Upper lobe of left lung (tissue), 6 donors: Measurements from ENCODE around the gene ONECUT1. TPM values are rescaled to one million over a fixed set of nuclear protein-coding genes. Genes with fewer than 3 reads are reported as not detected.

ENCODE experiments used
- ATAC-seq, 2 donors: fragments of 200-7000 bp; cut with Tn5 transposase; one replicate each; pipeline ENCODE4 v1.9.1; 2022; ENCODE audit warnings: mild to moderate bottlenecking in 2 of 2, moderate library complexity in 2 of 2; ENCODE audit not compliant: low FRiP score in 2 of 2
- DNase-seq, 2 donors: peaks; one replicate each; pipeline ENCODE4 v3.0.0-alpha.2; 2019 to 2020
- H3K27ac ChIP-seq, 4 donors: fragments of 200-600 bp; sonication (generic); one replicate each; pipeline ENCODE4 v1.5.1; 2016 to 2019
- H3K27me3 ChIP-seq, 4 donors: fragments of 200-600 bp; sonication (generic); one replicate each; pipeline ENCODE4 v1.5.1; 2017 to 2019
- H3K36me3 ChIP-seq, 4 donors: fragments of 200-600 bp; sonication (generic); one replicate each; pipeline ENCODE4 v1.5.1; 2016 to 2019
- H3K4me1 ChIP-seq, 4 donors: fragments of 200-600 bp; sonication (generic); one replicate each; pipeline ENCODE4 v1.5.1; 2018 to 2019
- H3K4me3 ChIP-seq, 4 donors: fragments of 200-600 bp; sonication (generic); one replicate each; pipeline ENCODE4 v1.5.1; 2017 to 2019; ENCODE audit warnings: mild to moderate bottlenecking in 2 of 4, moderate library complexity in 1 of 4
- H3K9me3 ChIP-seq, 4 donors: fragments of 200-600 bp; sonication (generic); one replicate each; pipeline ENCODE4 v1.5.1; 2018 to 2019
- CTCF ChIP-seq, 6 experiments: fragments of 450-650 bp in 4 of 6; fragments of 200-600 bp in 2 of 6; sonication (generic) in 2 of 6; IDR thresholded peaks; one replicate each; pipeline ENCODE4 v1.5.1; 2016 to 2019; ENCODE audit warnings: antibody characterized with exemption in 6 of 6
- EP300 ChIP-seq, 4 donors: sonication (generic); formaldehyde crosslinking; IDR thresholded peaks; one replicate each; pipeline ENCODE4 v1.5.1; 2017; ENCODE audit warnings: antibody characterized with exemption in 4 of 4, control low read depth in 2 of 4
- POLR2A ChIP-seq, 4 donors: fragments of 450-650 bp; IDR thresholded peaks; one replicate each; pipeline ENCODE4 v1.5.1; 2016 to 2017; ENCODE audit warnings: antibody characterized with exemption in 4 of 4, mild to moderate bottlenecking in 2 of 4
- POLR2AphosphoS5 ChIP-seq, 2 donors: sonication (generic); formaldehyde crosslinking; IDR thresholded peaks; one replicate each; pipeline ENCODE4 v1.5.1; 2017; ENCODE audit warnings: antibody characterized with exemption in 2 of 2
- WGBS, 2 donors: methylation state at CpG; one replicate each; pipeline ENCODE4 v1.1.5; 2017 to 2018; 5-methylcytosine and 5-hydroxymethylcytosine counted together
- total RNA-seq, 6 donors: library from RNA; depleted of rRNA in 4 of 6; stranded (reverse); fragments of >200 nt in 4 of 6; gene quantifications; one replicate each; pipeline versions ENCODE4 v1.1.0 to v1.2.1, GENCODE V29; 2016 to 2021
- donor health status: DM: no; HTN: no; CAD: no; lungs with moderate emphysema.
- donor health status: DM: no; HTN: yes; CAD: no; lungs with severe emphysema.

Gene ONECUT1
- total RNA-seq, 6 donors from 2014 or later, result 0.17 TPM; not detected in 5

DNA sequence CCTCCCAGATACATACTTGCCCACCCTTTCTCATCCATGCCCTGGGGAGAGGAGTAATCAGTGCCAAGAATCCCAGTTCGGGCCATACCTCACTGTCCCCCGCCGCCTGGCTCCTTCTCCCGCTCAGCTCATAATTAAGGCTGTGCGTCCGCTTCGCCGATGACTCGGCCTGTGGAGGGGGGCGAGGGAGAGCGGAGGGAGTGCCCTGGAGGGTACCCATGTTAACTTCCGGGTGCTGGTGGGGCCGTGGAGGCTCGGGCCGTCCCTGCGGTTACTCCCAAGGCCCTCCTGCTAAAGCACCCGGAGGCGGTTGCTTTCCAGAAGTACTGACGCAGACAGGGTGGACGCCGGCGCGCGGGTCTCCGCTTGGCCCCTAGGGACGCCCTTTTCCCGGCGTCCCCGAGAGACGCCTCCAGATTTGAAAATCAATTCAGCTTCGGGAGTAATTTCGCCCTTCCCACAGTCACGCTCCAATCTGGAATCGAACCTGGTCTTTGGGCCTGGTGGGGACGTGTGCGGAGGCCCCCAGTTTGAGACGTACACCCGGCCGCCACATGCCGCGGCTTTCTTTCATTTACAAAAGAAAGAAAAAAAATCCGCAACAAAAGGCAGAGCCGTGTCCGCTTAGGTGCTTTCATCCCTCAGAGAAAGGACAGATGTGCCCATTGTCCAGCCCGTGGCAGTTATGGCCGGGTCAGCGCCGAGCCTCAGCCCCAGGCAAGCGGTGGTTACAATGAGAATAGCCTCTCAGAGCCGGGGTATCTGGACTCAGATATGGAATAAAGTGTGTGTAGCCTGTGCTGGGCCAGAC lies 1.0 kb upstream of the ONECUT1 start:
- DNase-seq (peak in 1 of 2 donors; percentile 82), ATAC-seq (peak in 1 of 2 donors; percentile 25)
- no peaks in the 10 kb centered on the region for H3K36me3 ChIP-seq
- WGBS, 2 donors, result 15 to 27% methylated on average over 9 to 50 of the region's 50 CpGs
- H3K4me1 ChIP-seq, result peaks cover 24 to 55% (median 27%) of the 10 kb centered on the region in 4 donors
- H3K27ac ChIP-seq, result no peak overlapping the region
- peaks cover 2 to 76% (median 40%) of the 10 kb centered on the region in 4 donors for H3K27me3 ChIP-seq
- H3K4me3 ChIP-seq, result peak overlapping the region in 3 of 4 donors; percentile 40 to 51 (median 50)
- TF ChIP-seq EP300 (IDR thresholded peaks at IDR 0.05) (no peak), POLR2AphosphoS5 (IDR thresholded peaks at IDR 0.05) (no peak), POLR2A (IDR thresholded peaks at IDR 0.05) (no peak), CTCF (IDR thresholded peaks at IDR 0.05) (no peak)
- no peaks in the 10 kb centered on the region for H3K9me3 ChIP-seq

DNA sequence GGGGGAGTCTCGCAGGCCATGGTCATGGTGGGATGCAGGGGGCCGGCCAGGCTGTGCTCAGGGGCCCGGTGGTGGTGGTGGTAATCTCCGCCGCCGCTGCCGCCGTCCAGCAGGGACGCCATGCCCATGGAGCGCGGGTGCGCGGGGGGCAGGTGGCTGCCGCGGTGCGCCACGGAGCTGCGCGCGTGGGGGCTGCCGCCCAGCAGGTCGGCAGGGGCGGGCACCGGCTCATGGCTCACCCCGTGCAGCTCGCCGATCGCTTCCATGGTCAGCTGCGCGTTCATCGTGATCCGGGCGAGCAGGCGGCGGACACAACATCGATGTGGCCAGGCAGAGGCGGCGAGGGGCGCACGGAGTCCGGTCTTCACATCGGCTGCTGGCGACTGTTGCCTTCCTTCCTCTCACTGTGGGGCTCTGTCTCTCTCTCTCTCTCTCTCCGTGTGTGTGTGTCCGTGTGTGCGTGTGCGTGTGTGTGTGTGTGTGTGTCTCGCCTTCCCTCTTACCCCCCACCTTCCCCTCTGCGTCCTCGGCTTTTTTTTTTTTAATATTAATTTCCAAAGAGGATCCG lies 451 bp downstream of the ONECUT1 start:
- no peak overlapping the region for H3K27ac ChIP-seq
- ATAC-seq (no peak), DNase-seq (peak in 1 of 2 donors; percentile 77)
- peaks cover 4 to 76% (median 45%) of the 10 kb centered on the region in 4 donors for H3K27me3 ChIP-seq
- 0 to 2% methylated on average over 11 to 39 of the region's 51 CpGs for WGBS, 2 donors
- no peaks in the 10 kb centered on the region for H3K9me3 ChIP-seq
- H3K36me3 ChIP-seq, result no peaks in the 10 kb centered on the region
- H3K4me1 ChIP-seq, result peaks cover 29 to 64% (median 32%) of the 10 kb centered on the region in 4 donors
- peak overlapping the region in 3 of 4 donors; percentile 40 to 51 (median 50) for H3K4me3 ChIP-seq
- TF ChIP-seq POLR2AphosphoS5 (IDR thresholded peaks at IDR 0.05) (no peak), CTCF (IDR thresholded peaks at IDR 0.05) (no peak), POLR2A (IDR thresholded peaks at IDR 0.05) (no peak), EP300 (IDR thresholded peaks at IDR 0.05) (no peak)

- Histone ChIP-seq H3K9me3 (no peaks in the 10 kb centered on the region), H3K36me3 (no peaks in the 10 kb centered on the region), H3K27me3 (peaks cover 1 to 77% (median 48%) of the 10 kb centered on the region in 4 donors), H3K27ac (no peak overlapping the region), H3K4me3 (peak overlapping the region in 3 of 4 donors; percentile 40 to 51 (median 50)), H3K4me1 (peaks cover 32 to 70% (median 35%) of the 10 kb centered on the region in 4 donors)
- no peak for ATAC-seq
- TF ChIP-seq POLR2A (IDR thresholded peaks at IDR 0.05), result no peak
- TF ChIP-seq CTCF (IDR thresholded peaks at IDR 0.05), result no peak
- no peak for TF ChIP-seq EP300 (IDR thresholded peaks at IDR 0.05)
- TF ChIP-seq POLR2AphosphoS5 (IDR thresholded peaks at IDR 0.05), result no peak
- peak in 1 of 2 donors; percentile 67 for DNase-seq
- 3 to 6% methylated on average over 7 to 37 of the region's 37 CpGs for WGBS, 2 donors
Measured at GRCh38 chr15:52789008-52789600, 1.0 kb downstream of the ONECUT1 start.

GRCh38 chr15:52788099-52788986 lies 1.8 kb downstream of the ONECUT1 start:
- Histone ChIP-seq H3K9me3 (no peaks in the 10 kb centered on the region), H3K27me3 (peaks cover 1 to 85% (median 53%) of the 10 kb centered on the region in 4 donors), H3K4me3 (no peak overlapping the region), H3K36me3 (no peaks in the 10 kb centered on the region), H3K27ac (no peak overlapping the region), H3K4me1 (peaks cover 39 to 77% (median 41%) of the 10 kb centered on the region in 4 donors)
- ATAC-seq (no peak), DNase-seq (peak in 1 of 2 donors; percentile 63)
- 0 to 9% methylated on average over 6 to 57 of the region's 58 CpGs for WGBS, 2 donors
- TF ChIP-seq CTCF (IDR thresholded peaks at IDR 0.05) (no peak), EP300 (IDR thresholded peaks at IDR 0.05) (no peak), POLR2AphosphoS5 (IDR thresholded peaks at IDR 0.05) (no peak), POLR2A (IDR thresholded peaks at IDR 0.05) (no peak)
